Muscle layer of colon (tissue), 2 donors: Measurements from ENCODE around the gene HSPA1L.
A peak's percentile ranks its signal among the peaks of the same experiment; 100 is the strongest.
"Not testable (repeated sequence)": the region's sequence is repeated elsewhere in the genome, so short reads cannot be mapped to it uniquely, and the experiment has no call there.

Experiments used
- H3K27ac ChIP-seq: one replicate; pipeline ENCODE4 v1.7.0; 2013; ENCODE audit warnings: low read depth, mild to moderate bottlenecking, low read length, moderate library complexity
- H3K27me3 ChIP-seq, 2 donors: one replicate each; pipeline ENCODE4 v1.7.0; 2013; ENCODE audit warnings: low read length in 2 of 2, mild to moderate bottlenecking in 2 of 2; ENCODE audit not compliant: insufficient read depth in 2 of 2, control insufficient read depth in 1 of 2
- H3K36me3 ChIP-seq: one replicate; pipeline ENCODE4 v1.7.0; 2013; ENCODE audit warnings: mild to moderate bottlenecking, low read length; ENCODE audit not compliant: insufficient read depth
- H3K4me1 ChIP-seq: one replicate; pipeline ENCODE4 v1.7.0; 2013; ENCODE audit warnings: mild to moderate bottlenecking, low read length; ENCODE audit not compliant: insufficient read depth
- H3K4me3 ChIP-seq, 2 donors: one replicate each; pipeline ENCODE4 v1.7.0; 2013; ENCODE audit warnings: low read length in 2 of 2, low read depth in 1 of 2, mild to moderate bottlenecking in 1 of 2, moderate library complexity in 1 of 2
- H3K9ac ChIP-seq: one replicate; pipeline ENCODE4 v1.7.0; 2013; ENCODE audit warnings: low read length
- H3K9me3 ChIP-seq: one replicate; pipeline ENCODE4 v1.7.0; 2013; ENCODE audit warnings: mild to moderate bottlenecking, low read length
- donor health status: abdominal sarcoma.
- donor health status: Adenocarcinoma of cecum.

HSPA1L gene

DNA sequence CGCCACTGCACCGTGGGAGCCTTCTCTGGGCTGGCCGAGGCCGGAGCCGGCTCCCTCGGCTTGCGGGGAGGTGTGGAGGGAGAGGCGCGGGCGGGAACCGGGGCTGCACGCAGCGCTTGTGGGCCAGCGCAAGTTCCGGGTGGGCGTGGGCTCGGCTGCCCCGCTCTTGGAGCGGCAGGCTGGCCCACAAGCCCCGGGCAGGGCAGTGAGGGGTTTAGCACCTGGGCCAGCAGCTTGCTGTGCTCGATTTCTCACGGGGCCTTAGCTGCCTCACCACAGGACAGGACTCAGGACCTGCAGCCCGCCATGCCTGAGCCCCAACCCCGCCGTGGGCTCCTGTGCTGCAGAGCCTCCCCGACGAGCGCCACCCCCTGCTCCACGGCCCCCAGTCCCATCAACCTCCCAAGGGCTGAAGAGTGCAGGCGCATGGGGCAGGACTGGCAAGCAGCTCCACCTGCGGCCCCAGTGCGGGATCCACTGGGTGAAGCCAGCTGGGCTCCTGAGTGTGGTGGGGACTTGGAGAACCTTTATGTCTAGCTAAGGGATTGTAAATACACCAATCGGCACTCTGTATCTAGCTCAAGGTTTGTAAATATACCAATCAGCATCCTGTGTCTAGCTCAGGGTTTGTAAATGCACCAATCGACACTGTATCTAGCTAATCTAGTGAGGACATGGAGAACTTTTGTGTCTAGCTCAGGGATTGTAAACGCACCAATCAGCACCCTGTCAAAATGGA lies 37.1 kb upstream of the HSPA1L start:
- H3K36me3 ChIP-seq: not testable (repeated sequence)

GRCh38 chr6:31851485-31851832 lies 36.4 kb upstream of the HSPA1L start:
- Histone ChIP-seq H3K4me3 (no peak overlapping the region), H3K9ac (no peak overlapping the region), H3K4me1 (no peaks in the 10 kb centered on the region), H3K27me3 (no peaks in the 10 kb centered on the region), H3K27ac (no peak overlapping the region), H3K36me3 (no peaks in the 10 kb centered on the region), H3K9me3 (no peaks in the 10 kb centered on the region)

More for the DNA sequence above, 37.1 kb upstream of the HSPA1L start:
- H3K9ac ChIP-seq, H3K27ac ChIP-seq, H3K4me3 ChIP-seq, H3K27me3 ChIP-seq, H3K4me1 ChIP-seq, H3K9me3 ChIP-seq: not testable (repeated sequence)

DNA sequence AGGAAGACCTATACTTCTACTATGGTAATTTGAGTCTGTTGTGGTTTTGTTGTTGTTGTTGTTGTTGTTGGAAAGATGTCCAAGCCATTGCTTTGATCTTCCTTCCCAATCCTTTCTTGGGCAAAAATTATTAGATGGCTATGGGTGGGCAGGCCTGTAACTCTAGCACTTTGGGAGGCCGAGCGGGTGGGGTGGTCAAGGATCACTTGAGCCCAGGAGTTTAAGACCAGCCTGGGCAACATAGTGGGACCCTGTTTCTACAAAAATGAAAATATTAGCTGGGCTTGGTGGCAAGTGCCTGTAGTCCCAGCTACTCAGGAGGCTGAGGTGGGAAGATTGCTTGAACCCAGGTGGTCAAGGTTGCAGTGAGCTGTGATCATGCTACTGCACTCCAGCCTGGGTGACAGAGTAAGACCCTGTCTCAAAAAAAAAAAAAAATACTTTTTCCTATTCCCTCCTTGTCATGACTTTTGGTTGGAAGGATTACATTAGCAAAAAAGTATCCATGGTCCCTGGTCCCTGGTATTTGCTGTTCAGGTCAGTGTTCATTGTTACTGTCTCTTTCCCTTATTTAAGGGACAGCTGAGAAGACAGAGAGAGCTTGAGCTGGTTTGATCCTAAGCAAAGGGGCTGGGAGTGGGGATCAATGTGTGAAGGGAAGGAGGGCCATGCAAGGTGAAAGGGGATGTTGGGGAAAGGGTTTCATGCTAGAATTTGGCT lies 35.8 kb upstream of the HSPA1L start:
- Histone ChIP-seq H3K4me1 (no peaks in the 10 kb centered on the region), H3K36me3 (no peaks in the 10 kb centered on the region)

DNA sequence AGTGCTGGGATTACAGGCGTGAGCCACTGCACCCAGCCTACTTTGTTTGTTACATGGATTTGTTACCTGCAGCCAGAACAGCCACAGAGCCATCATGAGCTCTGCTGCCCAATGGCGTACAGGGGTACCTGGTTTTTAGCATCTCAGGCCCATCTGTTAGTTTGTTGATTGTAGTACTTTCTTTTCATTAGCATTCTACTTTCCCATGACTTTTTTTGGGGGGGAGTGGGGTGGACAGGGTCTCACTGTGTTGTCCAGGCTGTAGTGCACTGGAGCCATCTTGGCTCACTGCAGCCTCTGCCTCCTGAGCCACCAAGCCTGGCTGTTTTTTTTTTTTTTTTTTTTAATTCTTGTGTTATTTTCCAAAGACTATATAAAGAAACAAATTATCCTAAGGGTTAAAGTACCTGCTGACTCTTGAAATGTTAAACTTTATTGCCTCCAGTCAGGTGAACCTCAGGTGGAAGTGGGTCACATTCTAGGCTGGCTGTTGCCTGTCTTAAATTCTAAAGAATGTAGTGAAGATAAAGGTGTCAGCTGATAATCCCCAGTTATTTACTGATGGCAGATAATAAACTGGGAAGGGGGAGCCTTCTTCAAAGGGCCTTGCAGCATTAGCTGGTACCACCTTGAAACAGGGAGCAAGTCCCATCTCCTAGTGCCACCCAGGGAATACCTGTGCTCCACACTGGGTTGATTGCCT lies 32.3 kb upstream of the HSPA1L start:
- H3K27me3 ChIP-seq: no peaks in the 10 kb centered on the region
- no peaks in the 10 kb centered on the region for H3K4me1 ChIP-seq
- no peak overlapping the region for H3K4me3 ChIP-seq
- no peak overlapping the region for H3K9ac ChIP-seq
- no peak overlapping the region for H3K27ac ChIP-seq
- H3K9me3 ChIP-seq: no peaks in the 10 kb centered on the region
- H3K36me3 ChIP-seq: no peaks in the 10 kb centered on the region

More for the DNA sequence above, 35.8 kb upstream of the HSPA1L start:
- Histone ChIP-seq H3K27me3 (no peaks in the 10 kb centered on the region), H3K9ac (no peak overlapping the region), H3K4me3 (no peak overlapping the region), H3K9me3 (no peaks in the 10 kb centered on the region), H3K27ac (no peak overlapping the region)

GRCh38 chr6:31844507-31844906 lies 29.4 kb upstream of the HSPA1L start:
- Histone ChIP-seq H3K4me3 (no peak overlapping the region), H3K4me1 (no peaks in the 10 kb centered on the region), H3K36me3 (peaks cover 16% of the 10 kb centered on the region), H3K9me3 (no peaks in the 10 kb centered on the region), H3K27ac (no peak overlapping the region), H3K27me3 (no peaks in the 10 kb centered on the region), H3K9ac (no peak overlapping the region)

DNA sequence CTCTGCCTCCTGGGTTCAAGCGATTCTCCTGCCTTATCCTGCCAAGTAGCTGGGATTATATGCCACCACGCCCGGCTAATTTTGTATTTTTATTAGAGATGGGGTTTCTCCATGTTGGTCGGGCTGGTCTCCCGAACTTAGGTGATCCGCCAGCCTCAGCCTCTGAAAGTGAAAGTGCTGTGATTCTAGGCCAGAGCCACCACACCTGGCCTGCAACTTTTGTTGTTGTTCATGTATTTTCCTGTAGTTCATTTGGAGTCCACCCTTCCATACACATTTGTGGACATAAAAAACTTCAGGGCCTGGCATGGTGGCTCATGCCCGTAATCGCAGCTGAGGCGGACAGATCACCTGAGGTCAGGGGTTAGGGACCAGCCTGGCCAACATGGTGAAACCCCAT lies 27.0 kb upstream of the HSPA1L start:
- Histone ChIP-seq H3K4me1 (peaks cover 11% of the 10 kb centered on the region), H3K27ac (no peak overlapping the region), H3K9me3 (no peaks in the 10 kb centered on the region), H3K27me3 (no peaks in the 10 kb centered on the region), H3K4me3 (no peak overlapping the region), H3K9ac (no peak overlapping the region), H3K36me3 (peaks cover 39% of the 10 kb centered on the region)

DNA sequence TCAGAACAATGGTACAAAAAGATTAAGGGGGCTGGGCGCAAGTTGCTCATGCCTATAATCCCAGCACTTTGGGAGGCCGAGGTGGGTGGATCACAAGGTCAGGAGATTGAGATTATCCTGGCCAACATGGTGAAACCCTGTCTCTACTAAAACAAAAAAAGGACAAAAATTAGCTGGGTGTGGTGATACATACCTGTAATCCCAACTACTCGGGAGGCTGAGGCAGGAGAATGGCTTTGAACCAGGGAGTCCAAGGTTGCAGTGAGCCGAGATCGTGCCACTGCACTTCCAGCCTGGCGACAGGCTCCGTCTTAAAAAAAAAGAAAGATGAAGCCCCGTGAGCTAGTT lies 24.7 kb upstream of the HSPA1L start:
- not testable (repeated sequence) for H3K27me3 ChIP-seq, H3K9ac ChIP-seq, H3K4me3 ChIP-seq, H3K9me3 ChIP-seq, H3K27ac ChIP-seq
- peaks cover 27% of the 10 kb centered on the region for H3K4me1 ChIP-seq
- peaks cover 40% of the 10 kb centered on the region for H3K36me3 ChIP-seq

DNA sequence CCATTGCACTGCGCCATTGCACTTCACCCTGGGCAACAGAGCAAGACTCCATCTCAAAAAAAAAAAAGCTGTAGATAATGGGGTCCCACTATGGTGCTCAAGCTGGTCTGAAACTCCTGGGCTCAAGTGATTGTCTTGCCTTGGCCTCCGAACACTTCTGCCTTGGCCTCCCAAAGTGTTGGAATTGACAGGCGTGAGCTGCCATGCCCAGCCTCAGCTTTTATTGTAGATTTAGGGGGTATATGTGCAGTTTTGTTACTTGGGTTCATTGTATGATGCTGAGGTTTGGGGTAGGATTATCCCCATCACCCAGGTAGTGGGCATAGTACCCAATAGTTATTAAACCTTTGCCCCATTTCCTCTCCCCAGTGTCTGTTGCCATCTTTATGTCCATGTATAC lies 23.9 kb upstream of the HSPA1L start:
- Histone ChIP-seq H3K27ac (no peak overlapping the region), H3K27me3 (no peaks in the 10 kb centered on the region), H3K9ac (no peak overlapping the region), H3K36me3 (peaks cover 40% of the 10 kb centered on the region), H3K9me3 (no peaks in the 10 kb centered on the region), H3K4me3 (no peak overlapping the region), H3K4me1 (peaks cover 27% of the 10 kb centered on the region)

- H3K27ac ChIP-seq, H3K9me3 ChIP-seq, H3K27me3 ChIP-seq, H3K9ac ChIP-seq, H3K4me3 ChIP-seq: not testable (repeated sequence)
- Histone ChIP-seq H3K4me1 (peaks cover 32% of the 10 kb centered on the region), H3K36me3 (peaks cover 40% of the 10 kb centered on the region)
These were observed 23.1 kb upstream of the HSPA1L start for GRCh38 chr6:31838114-31838553.

GRCh38 chr6:31837369-31838113 lies 22.5 kb upstream of the HSPA1L start:
- H3K4me3 ChIP-seq: no peak overlapping the region
- peaks cover 37% of the 10 kb centered on the region for H3K4me1 ChIP-seq
- H3K27ac ChIP-seq: peak overlapping the region; percentile 12
- H3K27me3 ChIP-seq: no peaks in the 10 kb centered on the region
- H3K36me3 ChIP-seq: peaks cover 40% of the 10 kb centered on the region
- no peak overlapping the region for H3K9ac ChIP-seq
- H3K9me3 ChIP-seq: no peaks in the 10 kb centered on the region
